ENCODE data around the gene CCDC149.

The CCDC149 gene

DNA sequence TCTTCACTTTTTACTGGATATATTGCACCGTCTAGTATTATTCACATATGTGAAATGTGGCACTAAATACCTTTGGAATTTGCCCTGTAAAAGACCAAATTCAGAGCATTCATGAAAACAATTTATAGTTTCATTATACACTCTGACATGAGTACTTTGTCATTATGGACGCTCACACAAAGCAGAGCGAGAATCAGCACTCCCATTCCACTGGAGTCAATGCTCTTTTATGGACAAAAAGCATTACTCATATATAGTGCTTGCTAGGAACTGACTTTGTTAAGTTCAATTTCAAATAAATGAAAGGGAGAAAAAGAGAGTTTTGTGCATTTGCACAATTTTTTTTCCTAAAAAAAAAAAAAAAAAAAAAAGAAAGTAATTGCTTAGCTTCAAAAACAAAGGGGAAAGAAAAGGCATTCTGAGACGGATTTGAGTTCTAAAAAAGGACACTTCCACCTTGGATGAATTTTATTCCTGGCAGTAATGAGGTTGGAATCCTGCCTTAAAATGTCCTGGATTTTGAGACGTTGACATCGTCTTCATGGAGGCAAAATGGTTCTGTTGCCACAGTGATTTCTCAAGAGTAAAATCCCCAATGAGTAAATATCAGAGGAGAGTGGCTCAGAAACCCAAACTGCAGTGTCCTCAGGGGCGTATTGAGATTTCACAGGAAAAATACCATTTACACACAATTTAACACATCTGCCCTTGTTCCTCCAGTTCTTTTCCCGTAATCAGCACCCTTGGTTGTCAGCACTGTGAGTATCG is 34.8 kb downstream of the CCDC149 start:
- no peak for DNase-seq

DNA sequence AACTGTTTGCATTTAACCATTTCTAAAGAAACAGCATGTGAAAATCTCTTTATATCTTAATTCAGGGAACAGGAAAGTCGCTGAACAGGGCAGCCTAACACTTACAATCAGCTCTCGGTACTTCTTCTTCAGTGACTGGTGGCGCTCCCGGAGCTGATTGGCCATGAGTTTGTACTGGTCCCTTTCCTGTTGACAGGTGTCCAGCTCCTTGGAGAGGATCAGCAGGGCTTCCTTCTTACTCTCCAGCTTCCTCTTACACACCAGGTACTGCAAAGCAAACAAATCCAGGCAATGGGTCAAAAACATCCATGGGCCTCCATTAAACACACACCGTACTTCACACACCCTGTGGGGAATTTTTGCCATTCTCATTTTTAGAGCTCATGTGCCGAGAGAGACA is 36.4 kb downstream of the CCDC149 start:
- DNase-seq = no peak

DNA sequence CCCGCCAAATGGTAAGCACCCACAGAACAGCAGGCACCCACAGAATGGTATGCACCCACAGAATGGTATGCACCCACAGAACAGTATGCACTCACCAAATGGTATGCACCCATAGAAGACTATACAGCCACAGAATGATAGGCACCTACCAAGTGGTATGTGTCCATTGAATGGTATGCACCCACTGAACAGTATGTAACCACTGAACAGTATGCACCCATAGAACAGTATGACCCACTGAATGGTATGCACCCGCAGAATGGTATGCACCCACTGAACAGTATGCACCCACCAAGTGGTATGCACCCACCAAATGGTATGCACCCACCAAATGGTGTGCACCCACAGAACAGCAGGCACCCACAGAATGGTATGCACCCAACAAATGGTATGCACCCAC is 40.1 kb downstream of the CCDC149 start:
- no peak for DNase-seq

DNA sequence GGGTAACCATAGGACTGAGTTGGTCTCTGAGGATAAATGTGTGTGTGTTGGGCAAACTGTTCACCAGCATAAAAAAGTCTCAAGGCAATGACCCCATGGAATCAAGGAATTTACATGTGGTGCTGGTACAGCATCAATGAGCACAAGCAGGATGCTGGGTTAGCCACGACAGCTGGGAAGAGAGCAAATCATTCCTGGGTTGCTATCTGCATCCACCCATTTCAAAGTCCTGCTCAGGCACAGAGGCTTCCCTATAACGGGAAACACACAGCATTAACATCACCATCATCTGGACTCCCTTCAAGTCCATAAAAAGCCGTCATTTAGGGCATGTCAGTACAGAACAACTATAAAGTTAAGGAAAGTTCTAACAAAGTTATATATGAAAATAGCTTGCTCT is 41.6 kb downstream of the CCDC149 start:
- DNase-seq = no peak

DNA sequence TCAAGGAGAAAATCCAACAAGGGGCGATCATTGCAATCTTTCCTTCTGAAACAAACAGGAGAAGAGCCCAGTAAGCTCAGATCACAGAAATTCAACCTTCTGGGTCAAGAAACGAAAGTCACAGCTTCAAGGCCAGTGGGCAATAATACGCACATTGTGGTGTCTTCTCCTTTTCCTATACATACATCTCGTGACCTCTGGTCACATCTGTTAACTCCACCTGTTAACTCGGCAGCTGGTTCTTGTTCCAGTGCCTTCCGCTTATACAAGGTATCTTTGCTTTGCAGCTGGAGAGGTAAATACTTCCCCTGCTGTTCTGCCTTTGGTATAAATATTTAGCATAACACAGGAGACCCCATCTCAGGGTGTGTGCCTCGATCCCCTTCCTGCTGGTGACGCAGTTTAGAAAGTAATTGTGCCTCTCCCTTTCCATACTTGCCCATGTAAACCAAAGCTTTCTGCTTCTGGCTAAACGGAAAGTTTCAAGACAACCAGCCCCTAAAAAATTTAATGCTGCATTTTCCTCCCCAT is 45.0 kb downstream of the CCDC149 start:
- DNase-seq = no peak

DNA sequence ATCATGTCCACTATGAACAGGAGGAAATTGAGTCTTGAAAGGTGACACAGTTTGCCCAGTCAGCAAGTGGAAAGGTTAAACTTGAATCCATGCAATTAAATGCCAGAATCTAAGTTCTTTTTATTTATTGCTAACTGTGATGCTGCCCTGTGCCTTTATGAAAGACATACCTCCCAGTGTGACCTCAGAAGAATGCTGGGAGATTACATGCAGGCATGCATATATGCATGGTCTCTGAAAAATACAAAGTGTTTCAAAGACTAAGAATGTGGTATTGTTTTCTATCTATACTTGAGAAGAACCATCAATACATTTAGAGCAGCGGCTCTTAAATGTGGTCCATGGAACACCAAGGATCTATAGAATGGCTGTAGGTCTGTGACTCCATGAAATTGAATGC is 45.6 kb downstream of the CCDC149 start:
- DNase-seq = no peak

DNA sequence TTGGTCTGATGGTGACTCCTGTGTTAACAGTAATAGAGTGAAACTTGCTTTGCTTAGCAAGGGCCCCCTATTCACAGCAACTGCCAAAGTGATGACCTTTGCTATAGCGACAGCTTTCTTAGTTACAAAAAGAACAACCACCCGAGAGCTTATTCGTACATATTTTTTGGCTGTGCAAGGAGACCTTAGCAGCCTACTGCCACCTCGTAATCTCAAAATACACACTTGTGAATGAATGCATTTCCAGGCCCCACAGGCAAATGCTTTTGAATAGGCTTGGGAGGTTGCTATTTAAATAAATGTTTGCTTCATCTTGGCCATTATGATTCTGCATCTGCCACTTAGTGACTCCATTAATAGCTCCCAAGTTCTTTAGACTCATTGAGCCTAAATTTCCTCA is 47.4 kb downstream of the CCDC149 start:
- no peak for DNase-seq

DNA sequence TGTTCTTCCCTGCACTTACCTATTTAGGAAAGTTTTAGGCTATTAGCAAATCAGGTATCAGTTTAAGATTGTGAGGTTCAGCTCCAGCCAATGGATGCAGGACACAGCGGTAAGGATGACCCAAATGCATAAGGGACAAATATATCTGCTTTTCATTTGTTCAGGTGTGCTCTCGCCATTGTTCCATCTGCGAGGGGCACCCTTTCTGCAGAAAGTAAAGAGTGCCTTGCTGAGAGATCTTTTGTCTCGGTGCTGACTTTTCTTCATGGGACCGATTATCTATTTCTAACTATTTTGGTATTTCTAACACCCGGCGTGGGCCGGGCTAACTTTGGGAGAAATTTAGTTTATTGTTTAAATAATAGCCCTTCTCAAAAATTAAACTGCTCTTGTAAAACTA is 49.0 kb downstream of the CCDC149 start:
- DNase-seq = no peak

DNA sequence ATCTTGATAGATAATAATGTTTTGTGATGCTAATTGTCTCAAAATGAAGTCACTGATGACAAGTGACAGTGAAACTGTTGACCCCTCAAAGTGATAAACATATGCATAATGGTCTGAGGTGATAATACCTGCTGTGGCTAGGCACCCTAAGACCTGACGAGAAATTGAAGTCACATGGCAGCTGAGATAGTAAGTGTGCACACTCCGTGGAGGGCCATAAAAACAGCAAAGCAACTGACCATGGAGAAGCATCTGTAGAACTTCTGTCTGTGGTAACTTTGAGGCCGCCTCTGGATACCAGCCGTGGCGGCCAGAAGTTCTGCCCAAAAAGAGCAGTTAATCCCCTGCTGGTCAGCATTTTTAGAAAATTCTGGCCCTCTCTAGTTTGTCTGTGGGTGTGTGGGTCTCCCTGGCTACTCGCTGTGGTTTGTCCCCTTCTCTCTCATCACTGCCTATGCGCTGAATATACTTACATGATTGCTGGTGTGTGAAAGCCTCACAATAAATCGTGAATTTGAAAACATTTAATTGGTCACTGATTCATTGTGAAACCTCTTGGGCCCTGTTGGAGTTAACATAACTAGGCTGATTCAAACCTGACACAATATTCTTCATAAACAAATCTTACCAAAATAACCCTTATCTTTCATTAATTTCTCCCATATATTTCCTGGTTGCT is 50.6 kb downstream of the CCDC149 start:
- no peak for DNase-seq

DNA sequence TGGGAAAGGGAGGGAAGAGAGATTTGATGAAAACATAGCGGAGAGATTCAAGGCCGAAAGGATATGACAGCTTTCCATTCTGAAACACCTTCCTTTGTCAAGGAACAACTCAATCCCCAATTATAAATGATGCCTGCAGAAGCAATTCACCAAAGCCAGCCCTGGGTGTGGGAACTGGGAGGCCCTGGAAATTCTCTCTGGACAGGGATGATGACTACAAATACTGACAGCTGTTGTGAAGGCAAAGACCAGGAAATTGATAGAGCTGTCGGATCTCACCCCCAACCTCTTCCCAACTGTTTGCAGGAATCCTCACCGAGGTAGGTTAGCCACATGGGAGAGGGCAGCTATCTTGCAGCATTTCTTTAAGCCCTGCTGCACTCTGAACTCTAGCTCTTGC is 54.3 kb downstream of the CCDC149 start:
- no peak for DNase-seq

DNA sequence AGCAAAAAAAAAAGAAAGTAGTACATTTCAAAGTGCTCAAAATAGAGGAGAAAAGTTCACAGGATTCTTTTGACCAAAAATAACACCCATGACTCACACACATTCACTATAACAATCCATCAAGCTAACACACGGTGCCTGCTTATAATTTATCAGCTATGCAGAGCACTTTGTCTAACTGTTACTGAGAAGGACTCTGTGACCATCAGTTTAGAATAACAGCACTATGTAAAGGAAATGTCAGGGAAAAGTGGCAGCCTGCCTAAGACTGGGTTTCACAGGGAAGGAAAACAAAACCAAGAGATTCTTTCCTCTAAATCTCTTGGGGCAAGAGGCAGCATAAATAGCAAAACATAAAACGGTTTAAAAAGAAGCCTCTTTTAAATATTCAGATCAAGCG is 54.8 kb downstream of the CCDC149 start:
- no peak for DNase-seq

DNA sequence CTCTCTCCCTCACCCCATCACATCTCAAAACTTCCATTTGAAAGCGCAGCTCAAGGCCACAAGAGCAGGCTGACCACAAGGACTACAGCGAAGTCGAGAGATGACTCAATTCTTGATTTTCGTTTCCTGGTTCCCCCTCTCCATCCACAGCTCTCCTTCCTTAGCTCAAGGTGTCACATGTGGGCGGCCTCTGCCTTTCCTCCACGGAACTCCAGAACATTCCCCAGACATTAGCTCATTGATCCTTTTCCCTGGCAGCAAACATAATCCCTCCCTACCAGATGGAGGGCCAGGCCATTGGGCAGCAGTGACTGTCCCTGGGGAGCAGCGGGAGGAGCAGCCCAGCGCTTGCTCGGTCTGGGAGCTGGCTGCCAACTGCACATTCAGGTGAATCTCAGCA is 56.3 kb downstream of the CCDC149 start:
- no peak for DNase-seq

DNA sequence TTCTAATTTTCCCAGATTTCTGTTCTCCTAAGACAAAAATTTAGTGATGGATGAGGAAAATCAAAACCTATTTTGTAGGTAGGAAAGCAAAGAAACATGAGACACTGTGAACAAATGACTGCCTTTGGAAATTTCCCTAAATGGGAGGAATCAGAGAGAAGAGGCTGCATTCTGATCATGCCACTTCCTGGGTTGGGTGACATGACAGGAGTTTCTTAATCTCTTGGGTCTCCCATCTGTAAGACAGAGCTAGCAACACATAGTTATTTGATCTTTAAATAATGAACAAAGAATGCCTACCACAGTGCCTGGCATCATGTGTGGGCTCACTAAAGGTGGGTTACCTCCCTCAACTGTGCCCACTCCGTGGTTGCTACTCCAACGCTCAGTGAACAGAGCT is 57.1 kb downstream of the CCDC149 start:
- DNase-seq = no peak

DNA sequence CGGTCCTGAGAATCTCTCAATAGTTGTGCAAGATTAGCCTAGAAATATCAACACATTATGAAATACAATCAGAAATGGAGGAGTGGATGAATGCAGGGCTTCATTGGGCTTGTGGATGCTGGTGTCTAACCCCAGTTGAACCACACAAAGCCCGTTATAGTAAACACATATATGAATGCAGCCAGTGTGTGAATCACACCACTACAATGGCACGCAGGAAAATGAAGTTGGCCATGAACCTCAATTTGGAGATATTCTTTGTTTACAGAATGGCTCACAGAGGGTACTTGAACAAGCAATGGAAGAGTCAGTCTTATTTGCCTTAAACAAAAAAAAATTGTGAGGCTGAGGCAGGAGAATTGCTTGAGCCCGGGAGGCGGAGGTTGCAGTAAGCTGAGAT is 59.7 kb downstream of the CCDC149 start:
- no peak for DNase-seq

DNA sequence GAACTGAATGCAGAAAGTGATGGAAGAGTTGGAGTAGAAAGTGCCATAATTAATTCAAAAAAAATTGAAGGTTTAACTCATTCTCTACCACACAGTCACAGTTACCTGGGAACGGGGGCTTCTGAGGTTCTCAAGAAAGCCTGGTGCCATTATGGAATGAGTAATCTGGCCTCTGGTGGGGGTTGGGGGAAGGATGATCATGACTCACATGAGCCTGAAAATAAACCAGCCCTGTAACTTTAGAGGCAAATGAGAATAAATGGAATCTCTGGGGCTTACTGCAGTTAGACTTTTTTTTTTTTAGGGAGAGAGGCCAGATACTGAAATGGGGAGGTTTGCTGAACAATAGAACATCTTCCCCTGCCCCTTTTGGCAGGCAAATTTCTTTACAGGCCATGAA is 62.2 kb downstream of the CCDC149 start:
- DNase-seq = no peak

DNA sequence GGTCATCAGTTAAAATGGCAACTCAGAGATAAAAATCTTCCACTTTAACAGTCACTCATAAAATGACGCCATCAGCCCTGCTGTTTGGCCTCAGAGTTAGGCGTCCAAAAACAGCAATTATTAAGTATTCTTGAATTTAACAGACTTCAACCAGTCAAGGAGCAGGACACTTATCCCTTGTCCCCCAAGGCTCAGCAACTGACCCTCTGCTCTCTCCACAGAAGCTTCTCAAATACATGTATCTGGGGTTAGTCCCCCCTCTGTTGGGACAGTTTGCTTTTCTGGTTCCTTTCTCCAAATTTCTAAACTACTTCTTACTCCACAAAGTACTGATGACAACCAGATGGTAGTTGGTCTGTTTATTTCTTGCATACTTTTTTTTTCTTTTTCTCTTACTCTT is 63.1 kb downstream of the CCDC149 start:
- no peak for DNase-seq

DNA sequence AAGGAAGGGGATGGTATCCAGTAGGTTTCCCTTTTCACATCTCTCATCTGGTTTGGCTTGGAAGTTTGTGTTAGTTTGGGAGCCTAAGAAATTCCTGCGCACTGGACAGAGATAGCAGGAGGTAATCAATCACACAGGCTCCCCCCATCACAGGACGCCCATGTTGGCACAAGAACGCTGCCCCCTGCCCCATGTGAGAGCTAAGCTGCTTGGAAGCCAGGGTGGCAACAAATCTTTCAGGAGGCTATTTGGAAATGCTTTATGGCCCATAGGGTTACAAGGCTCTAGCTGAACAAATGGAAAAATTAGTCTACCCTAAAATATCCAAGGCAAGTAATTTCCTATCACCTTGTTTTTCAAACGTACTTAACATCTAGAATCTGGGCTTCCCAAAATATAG is 63.5 kb downstream of the CCDC149 start:
- no peak for DNase-seq

DNA sequence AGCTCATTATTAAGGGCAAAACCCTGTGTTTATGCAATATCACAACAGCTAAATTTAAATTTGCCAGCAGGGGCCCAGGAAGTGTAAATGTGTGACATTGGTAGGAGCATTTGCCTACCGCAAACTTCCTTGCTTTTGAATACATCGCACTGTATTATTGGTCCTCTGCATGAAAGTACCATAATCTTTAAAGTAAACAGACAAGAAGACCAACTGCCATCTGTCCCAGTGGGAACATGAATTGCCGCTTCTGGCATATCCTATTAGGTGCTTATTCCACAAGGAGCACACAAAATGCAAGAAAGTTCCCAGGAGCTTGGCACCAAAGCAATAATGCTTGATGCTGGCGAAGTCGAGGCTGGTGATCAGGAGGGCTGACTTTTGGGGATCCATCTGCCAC is 66.1 kb downstream of the CCDC149 start:
- no peak for DNase-seq

DNA sequence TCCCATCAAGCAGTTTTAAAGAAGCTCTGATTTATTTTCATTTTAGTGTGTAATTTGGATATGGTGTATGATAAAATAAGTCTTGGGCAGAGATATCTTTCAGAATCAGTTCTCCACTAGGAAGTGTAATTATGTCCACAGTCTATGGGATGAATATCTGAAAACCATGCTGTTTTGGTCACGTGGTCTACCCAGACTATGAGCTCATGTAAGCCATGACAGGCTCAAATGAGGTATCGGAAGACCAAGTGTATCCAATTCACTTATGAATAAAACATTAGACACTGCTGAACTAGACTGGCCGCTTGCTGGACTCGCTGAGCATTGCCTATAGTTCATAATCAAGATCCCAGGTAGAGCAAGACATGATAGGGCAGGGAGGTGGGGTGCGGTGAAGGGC is 66.9 kb downstream of the CCDC149 start:
- DNase-seq = no peak

DNA sequence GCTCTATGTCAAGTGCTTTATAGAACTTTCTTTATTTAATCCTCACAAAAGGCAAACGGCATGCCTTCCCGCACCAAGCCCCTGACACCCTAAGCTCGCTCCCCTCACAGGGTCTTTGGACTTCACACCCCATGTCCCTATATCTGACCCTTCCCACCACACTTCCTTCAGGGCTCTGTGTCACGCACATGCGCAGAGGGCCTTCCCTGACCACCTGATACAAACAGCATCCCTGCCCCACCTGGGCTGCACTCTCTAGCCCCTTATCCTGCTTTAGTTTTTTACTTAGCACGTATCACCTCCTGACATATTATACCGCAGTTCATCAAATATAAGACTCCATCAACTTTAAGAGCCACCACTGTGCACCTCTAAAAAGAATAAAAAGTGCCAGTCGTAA is 67.7 kb downstream of the CCDC149 start:
- no peak for DNase-seq

DNA sequence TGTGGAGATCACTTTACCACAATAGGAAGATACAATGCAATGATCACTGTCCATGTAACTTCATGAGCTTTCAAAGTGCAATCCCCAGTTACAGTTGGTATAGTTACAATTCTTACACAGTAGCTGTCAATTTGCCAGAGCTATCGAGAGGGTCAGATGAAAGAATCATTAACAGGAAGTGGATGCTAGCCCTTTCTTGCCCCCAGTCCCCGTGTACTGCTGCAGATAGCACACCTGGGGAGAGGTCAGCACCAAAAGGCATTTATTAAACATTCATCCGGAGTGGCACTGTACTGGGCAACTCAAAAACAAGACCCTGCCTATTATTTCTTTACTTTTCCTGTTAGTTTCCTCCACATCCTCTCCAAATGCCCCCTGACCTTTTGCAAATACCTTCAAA is 69.7 kb downstream of the CCDC149 start:
- no peak for DNase-seq

DNA sequence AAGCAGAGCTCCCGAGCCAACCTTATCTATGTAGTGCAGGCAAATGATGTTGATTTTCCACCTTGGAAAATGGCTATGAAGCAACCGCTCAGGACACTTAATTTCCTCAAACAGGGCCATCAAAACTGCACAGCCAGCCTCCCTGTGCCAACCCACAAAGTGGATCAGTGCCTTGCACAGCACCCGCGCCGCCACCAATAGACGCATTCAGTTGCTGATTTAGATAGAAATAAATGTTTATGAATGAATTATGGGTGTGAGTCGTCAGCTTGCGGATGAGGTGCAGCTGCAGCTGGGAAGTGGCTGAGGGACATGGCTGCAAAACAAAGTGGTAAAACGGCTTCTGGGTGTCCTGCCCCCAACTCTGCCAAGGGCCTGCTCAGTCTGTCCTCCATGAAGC is 70.5 kb downstream of the CCDC149 start:
- DNase-seq = no peak

DNA sequence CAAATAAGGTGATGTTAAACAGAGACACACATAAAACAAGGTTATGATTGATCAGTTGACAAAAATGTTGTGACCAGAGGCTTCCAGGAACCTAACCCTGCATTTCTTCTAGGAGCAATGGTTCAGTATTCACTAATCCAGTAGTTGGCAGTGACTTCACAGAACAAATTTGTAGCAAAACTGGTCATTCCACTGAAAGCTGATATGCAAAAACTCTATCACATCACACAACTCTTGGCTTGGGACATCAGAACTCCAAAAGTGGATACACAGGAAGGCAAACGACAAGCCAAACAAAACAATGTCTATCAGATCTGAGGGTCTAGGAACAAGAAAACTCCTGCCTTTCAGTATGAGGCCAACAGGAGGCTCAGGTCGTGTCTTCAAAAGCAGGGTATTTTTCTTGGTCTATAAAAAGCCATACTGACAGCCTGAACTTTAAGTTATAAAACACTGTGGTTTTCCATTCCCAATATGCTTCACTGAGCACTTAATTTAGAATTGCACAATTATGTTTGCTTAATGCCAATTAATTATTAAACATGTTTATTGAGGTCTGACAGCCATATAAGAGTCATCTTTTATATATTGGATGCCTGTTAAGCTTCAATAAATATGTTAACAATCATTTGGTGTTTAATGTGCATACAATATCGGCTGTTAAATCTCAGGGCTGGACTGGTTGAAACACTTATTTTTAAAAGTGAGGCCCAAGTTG is 71.9 kb downstream of the CCDC149 start:
- DNase-seq = no peak

DNA sequence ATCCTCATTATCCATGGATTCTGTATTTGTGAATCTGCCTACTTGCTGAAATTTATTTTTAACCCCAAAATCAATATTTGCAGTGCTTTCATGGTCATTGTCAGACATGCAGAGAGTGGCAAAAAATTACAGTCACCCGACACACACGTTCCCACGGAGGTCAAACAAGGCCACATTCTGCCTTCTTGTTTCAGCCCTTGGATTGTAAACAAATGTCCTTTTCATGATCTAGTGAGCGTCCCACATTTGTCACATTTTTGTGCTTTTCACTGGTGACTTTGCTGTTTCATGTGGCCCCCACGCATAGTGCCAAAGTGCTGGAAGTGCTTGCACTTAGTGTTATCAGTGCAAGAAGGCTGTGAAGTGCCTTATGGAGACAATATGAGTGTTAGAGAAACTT is 72.5 kb downstream of the CCDC149 start:
- DNase-seq = no peak

Measured in NCI-H2029 (cell line).